SK-N-SH treated with all-trans-retinoic acid at 6 μM for 48 hours (cell line): Measurements from ENCODE around the gene SLC25A17.

Source experiments
- ATAC-seq: fragments of 200-7000 bp; cut with Tn5 transposase; 3 replicates; pipeline ENCODE4 v1.9.1; 2020; ENCODE audit warnings: mild to moderate bottlenecking, moderate library complexity
- ARNTL ChIP-seq: fragments of 450-650 bp; formaldehyde crosslinking; IDR thresholded peaks from 2 replicates; pipeline ENCODE4 v1.5.0; 2020; ENCODE audit warnings: low read depth, mild to moderate bottlenecking, moderate library complexity, borderline replicate concordance
- BACH2 ChIP-seq: fragments of 250-450 bp; sonication (Bioruptor Pico); IDR thresholded peaks from 2 replicates; pipeline ENCODE4 v1.9.0; 2021; ENCODE audit warnings: mild to moderate bottlenecking, borderline replicate concordance
- CREB5 ChIP-seq: fragments of 250-450 bp; sonication (Bioruptor Pico); IDR thresholded peaks from 2 replicates; pipeline ENCODE4 v1.5.1; 2020; ENCODE audit warnings: low read depth, mild to moderate bottlenecking, moderate library complexity
- CSRNP3 ChIP-seq: fragments of 250-450 bp; sonication (Bioruptor Pico); IDR thresholded peaks from 2 replicates; pipeline ENCODE4 v1.5.1; 2021; ENCODE audit warnings: mild to moderate bottlenecking, moderate library complexity
- GLIS3 ChIP-seq: fragments of 250-450 bp; sonication (Bioruptor Pico); IDR thresholded peaks from 2 replicates; pipeline ENCODE4 v1.5.0; 2020; ENCODE audit warnings: mild to moderate bottlenecking, moderate library complexity
- ISL1 ChIP-seq: fragments of 250-450 bp; sonication (Bioruptor Pico); IDR thresholded peaks from 2 replicates; pipeline ENCODE4 v2.1.2; 2022; ENCODE audit warnings: mild to moderate bottlenecking, moderate library complexity
- PATZ1 ChIP-seq: fragments of 250-450 bp; sonication (Bioruptor Pico); IDR thresholded peaks from 2 replicates; pipeline ENCODE4 v1.8.0; 2020; ENCODE audit warnings: mild to moderate bottlenecking, moderate library complexity, borderline replicate concordance
- POU6F1 ChIP-seq: fragments of 250-450 bp; sonication (Bioruptor Pico); IDR thresholded peaks from 2 replicates; pipeline ENCODE4 v1.8.0; 2021; ENCODE audit warnings: low read depth, mild to moderate bottlenecking, moderate library complexity, borderline replicate concordance
- PPARA ChIP-seq: fragments of 250-450 bp; sonication (Bioruptor Pico); IDR thresholded peaks from 2 replicates; pipeline ENCODE4 v1.5.0; 2020; ENCODE audit warnings: mild to moderate bottlenecking, borderline replicate concordance
- RARB ChIP-seq: fragments of 250-450 bp; sonication (Bioruptor Pico); IDR thresholded peaks from 2 replicates; pipeline ENCODE4 v1.8.0; 2021; ENCODE audit warnings: mild to moderate bottlenecking, moderate library complexity
- SNAI2 ChIP-seq: fragments of 250-450 bp; sonication (Bioruptor Pico); IDR thresholded peaks from 2 replicates; pipeline ENCODE4 v1.5.0; 2020; ENCODE audit warnings: mild to moderate bottlenecking, moderate library complexity
- TOX ChIP-seq: fragments of 250-450 bp; sonication (Bioruptor Pico); IDR thresholded peaks from 2 replicates; pipeline ENCODE4 v1.8.0; 2021; ENCODE audit warnings: mild to moderate bottlenecking, moderate library complexity, borderline replicate concordance
- TSHZ2 ChIP-seq: fragments of 250-450 bp; sonication (Bioruptor Pico); IDR thresholded peaks from 2 replicates; pipeline ENCODE4 v1.5.0; 2020; ENCODE audit warnings: mild to moderate bottlenecking, moderate library complexity
- ZC3H10 ChIP-seq: fragments of 250-450 bp; sonication (Bioruptor Pico); IDR thresholded peaks from 2 replicates; pipeline ENCODE4 v1.5.1; 2021; ENCODE audit warnings: mild to moderate bottlenecking, moderate library complexity
- ZFP3 ChIP-seq: fragments of 250-450 bp; sonication (Bioruptor Pico); IDR thresholded peaks from 2 replicates; pipeline ENCODE4 v1.5.0; 2020; ENCODE audit warnings: mild to moderate bottlenecking, moderate library complexity
- ZNF70 ChIP-seq: fragments of 450-650 bp; formaldehyde crosslinking; IDR thresholded peaks from 2 replicates; pipeline ENCODE4 v1.5.0; 2020; ENCODE audit warnings: mild to moderate bottlenecking, moderate library complexity
- ZNF8 ChIP-seq: fragments of 450-650 bp; formaldehyde crosslinking; IDR thresholded peaks from 2 replicates; pipeline ENCODE4 v1.5.0; 2020; ENCODE audit warnings: mild to moderate bottlenecking, moderate library complexity

The SLC25A17 gene

GRCh38 chr22:40727070-40727963 is 91.8 kb downstream of the SLC25A17 start:
- no peak for ATAC-seq

GRCh38 chr22:40726514-40726913 is 92.6 kb downstream of the SLC25A17 start:
- TF ChIP-seq TSHZ2 (CRISPR knock-in tag) (no peak), PPARA (no peak), POU6F1 (CRISPR knock-in tag) (no peak), PATZ1 (CRISPR knock-in tag) (no peak), SNAI2 (CRISPR knock-in tag) (no peak), ZFP3 (no peak)
- TF ChIP-seq, all 23 proteins: peak for 0
- no peak for ATAC-seq

More at GRCh38 chr22:40727070-40727963, 91.8 kb downstream of the SLC25A17 start:
- TF ChIP-seq RARB (CRISPR knock-in tag) (no peak), CSRNP3 (no peak)
- TF ChIP-seq, all 23 proteins: peak for 0

- TF ChIP-seq ZNF70 (CRISPR knock-in tag): no peak
- TF ChIP-seq ZC3H10 (CRISPR knock-in tag): no peak
- TF ChIP-seq ARNTL (CRISPR knock-in tag): no peak
- TF ChIP-seq CREB5 (CRISPR knock-in tag): no peak
- TF ChIP-seq ZNF8: no peak
- no peak for TF ChIP-seq SNAI2 (CRISPR knock-in tag)
- no peak for TF ChIP-seq BACH2
- ATAC-seq: no peak
Measured at GRCh38 chr22:40723396-40723933, 95.7 kb downstream of the SLC25A17 start.

GRCh38 chr22:40721266-40721665 is 97.9 kb downstream of the SLC25A17 start:
- ATAC-seq: peak; percentile 91
- TF ChIP-seq ISL1 (CRISPR knock-in tag): peak; percentile 87
- no peak for TF ChIP-seq GLIS3 (CRISPR knock-in tag)
- TF ChIP-seq TOX (CRISPR knock-in tag): 0 out of 2 replicates have a peak, but pooled peaks have one; percentile 38
- no peak for TF ChIP-seq CSRNP3
- TF ChIP-seq PPARA: no peak
- no peak for TF ChIP-seq ZC3H10 (CRISPR knock-in tag)
